ENCODE measurements around the gene SASH1. TPM values are rescaled to one million over a fixed set of nuclear protein-coding genes. Genes with fewer than 3 reads are reported as not detected.

Gene SASH1
- polyA plus RNA-seq, 1 donor, result 34.0 TPM

GRCh38 chr6:148520109-148520841 lies 177.6 kb downstream of the SASH1 start:
- DNase-seq (ENCODE audit: low read depth), result no peak

- no peak for DNase-seq (ENCODE audit: low read depth)
Observed at GRCh38 chr6:148521158-148521557, 178.5 kb downstream of the SASH1 start.

- DNase-seq (ENCODE audit: low read depth), result no peak
Observed at GRCh38 chr6:148521586-148521985, 178.9 kb downstream of the SASH1 start.

GRCh38 chr6:148523048-148523447 lies 180.4 kb downstream of the SASH1 start:
- DNase-seq (ENCODE audit: low read depth), result no peak

- no peak for DNase-seq (ENCODE audit: low read depth)
Observed at GRCh38 chr6:148523551-148523950, 180.9 kb downstream of the SASH1 start.

GRCh38 chr6:148524471-148524882 lies 181.8 kb downstream of the SASH1 start:
- DNase-seq (ENCODE audit: low read depth), result no peak

GRCh38 chr6:148524976-148525375 lies 182.3 kb downstream of the SASH1 start:
- DNase-seq (ENCODE audit: low read depth), result no peak

GRCh38 chr6:148525453-148525852 lies 182.8 kb downstream of the SASH1 start:
- no peak for DNase-seq (ENCODE audit: low read depth)

- DNase-seq (ENCODE audit: low read depth), result no peak
Observed at GRCh38 chr6:148526145-148526544, 183.5 kb downstream of the SASH1 start.

GRCh38 chr6:148528292-148528691 lies 185.7 kb downstream of the SASH1 start:
- no peak for DNase-seq (ENCODE audit: low read depth)

- no peak for DNase-seq (ENCODE audit: low read depth)
Observed at GRCh38 chr6:148529010-148529409, 186.4 kb downstream of the SASH1 start.

GRCh38 chr6:148530394-148530953 lies 187.8 kb downstream of the SASH1 start:
- DNase-seq (ENCODE audit: low read depth), result no peak

- DNase-seq (ENCODE audit: low read depth), result no peak
Observed at GRCh38 chr6:148530976-148531375, 188.3 kb downstream of the SASH1 start.

GRCh38 chr6:148532698-148533097 lies 190.1 kb downstream of the SASH1 start:
- no peak for DNase-seq (ENCODE audit: low read depth)

GRCh38 chr6:148533309-148534107 lies 190.9 kb downstream of the SASH1 start:
- DNase-seq (ENCODE audit: low read depth), result no peak

- DNase-seq (ENCODE audit: low read depth), result no peak
Observed at GRCh38 chr6:148534871-148535270, 192.2 kb downstream of the SASH1 start.

- DNase-seq (ENCODE audit: low read depth), result no peak
Observed at GRCh38 chr6:148535381-148535780, 192.7 kb downstream of the SASH1 start.

- DNase-seq (ENCODE audit: low read depth), result no peak
Observed at GRCh38 chr6:148535976-148536375, 193.3 kb downstream of the SASH1 start.

GRCh38 chr6:148538261-148539190 lies 195.9 kb downstream of the SASH1 start:
- no peak for DNase-seq (ENCODE audit: low read depth)

- DNase-seq (ENCODE audit: low read depth), result no peak
Observed at GRCh38 chr6:148543540-148543939, 200.9 kb downstream of the SASH1 start.

GRCh38 chr6:148544421-148544820 lies 201.8 kb downstream of the SASH1 start:
- no peak for DNase-seq (ENCODE audit: low read depth)

- no peak for DNase-seq (ENCODE audit: low read depth)
Observed at GRCh38 chr6:148545901-148546300, 203.3 kb downstream of the SASH1 start.
